GM03348 (cell line): Measurements from ENCODE around the gene TBATA.

Experiments
- DNase-seq: peaks from one replicate; pipeline ENCODE4 v3.0.0; 2012; ENCODE audit warnings: low spot score

Gene TBATA

GRCh38 chr10:70809011-70809611 is 23.9 kb upstream of the TBATA start:
- DNase-seq, result peak; percentile 23

- no peak for DNase-seq
These were observed 22.4 kb upstream of the TBATA start for GRCh38 chr10:70807556-70807955.

- DNase-seq, result no peak
These were observed 21.7 kb upstream of the TBATA start for GRCh38 chr10:70806841-70807240.

- no peak for DNase-seq
These were observed 20.5 kb upstream of the TBATA start for GRCh38 chr10:70805619-70806215.

GRCh38 chr10:70804421-70804808 is 19.2 kb upstream of the TBATA start:
- no peak for DNase-seq

GRCh38 chr10:70803775-70804420 is 18.7 kb upstream of the TBATA start:
- no peak for DNase-seq

GRCh38 chr10:70801854-70802253 is 16.7 kb upstream of the TBATA start:
- no peak for DNase-seq

GRCh38 chr10:70799124-70799523 is 13.9 kb upstream of the TBATA start:
- no peak for DNase-seq

GRCh38 chr10:70797840-70798239 is 12.7 kb upstream of the TBATA start:
- no peak for DNase-seq

- DNase-seq, result no peak
These were observed 10.4 kb upstream of the TBATA start for GRCh38 chr10:70795613-70796012.

GRCh38 chr10:70791386-70792039 is 6.3 kb upstream of the TBATA start:
- DNase-seq, result no peak

GRCh38 chr10:70786799-70787415 is 1.7 kb upstream of the TBATA start:
- no peak for DNase-seq

GRCh38 chr10:70784471-70784870 is 706 bp downstream of the TBATA start:
- DNase-seq, result no peak

- no peak for DNase-seq
These were observed 1.2 kb downstream of the TBATA start for GRCh38 chr10:70784016-70784415.

GRCh38 chr10:70782746-70783680 is 2.2 kb downstream of the TBATA start:
- no peak for DNase-seq

GRCh38 chr10:70782086-70782745 is 3.0 kb downstream of the TBATA start:
- no peak for DNase-seq

- DNase-seq, result no peak
These were observed 3.6 kb downstream of the TBATA start for GRCh38 chr10:70781461-70782051.

GRCh38 chr10:70780772-70781171 is 4.4 kb downstream of the TBATA start:
- no peak for DNase-seq

GRCh38 chr10:70780370-70780760 is 4.8 kb downstream of the TBATA start:
- no peak for DNase-seq

- DNase-seq, result no peak
These were observed 5.4 kb downstream of the TBATA start for GRCh38 chr10:70779511-70780369.
